ENCODE data around the gene SIRT4. TPM values are rescaled to one million over a fixed set of nuclear protein-coding genes. Genes with fewer than 3 reads are reported as not detected.
A peak's percentile ranks its signal among the peaks of the same experiment; 100 is the strongest.

SIRT4 gene
- total and polyA plus RNA-seq, 2 of the 13 experiments (the other 11 are each of a cell fraction or from before 2014, with no cell fraction given): 3.4 to 5.8 TPM

DNA sequence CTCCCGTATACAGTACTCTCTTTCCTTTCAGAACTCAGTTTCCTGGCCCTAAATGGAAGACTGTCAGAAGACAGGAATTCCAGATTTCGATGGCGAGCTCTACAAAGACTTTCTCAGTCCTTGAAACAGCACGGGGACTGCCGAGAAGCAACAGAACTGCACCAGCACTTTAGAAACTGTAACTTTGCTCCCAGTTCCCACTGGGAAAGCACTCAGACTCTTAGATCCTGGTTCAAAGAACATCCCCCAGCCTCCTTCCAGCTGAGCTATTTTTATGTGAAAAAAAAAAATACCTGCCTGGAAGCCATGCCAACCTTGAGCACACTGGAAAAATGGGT, 38.4 kb upstream of the SIRT4 start:
- WGBS (ENCODE audit: low lambda C conversion rate): 82% methylated on average over 5 of the region's 5 CpGs
- TF ChIP-seq, protein P1, sequence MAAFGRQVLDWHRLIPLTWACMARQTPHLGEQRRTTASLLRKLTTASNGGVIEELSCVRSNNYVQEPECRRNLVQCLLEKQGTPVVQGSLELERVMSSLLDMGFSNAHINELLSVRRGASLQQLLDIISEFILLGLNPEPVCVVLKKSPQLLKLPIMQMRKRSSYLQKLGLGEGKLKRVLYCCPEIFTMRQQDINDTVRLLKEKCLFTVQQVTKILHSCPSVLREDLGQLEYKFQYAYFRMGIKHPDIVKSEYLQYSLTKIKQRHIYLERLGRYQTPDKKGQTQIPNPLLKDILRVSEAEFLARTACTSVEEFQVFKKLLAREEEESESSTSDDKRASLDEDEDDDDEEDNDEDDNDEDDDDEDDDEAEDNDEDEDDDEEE (CRISPR knock-in tag; IDR thresholded peaks at IDR 0.05): no peak
- TF ChIP-seq NR3C1 (CRISPR knock-in tag; IDR thresholded peaks at IDR 0.05) (no peak), ZNF33B (CRISPR knock-in tag; IDR thresholded peaks at IDR 0.05) (no peak), HMGA1 (CRISPR knock-in tag; conservative IDR thresholded peaks at IDR 0.05) (no peak), ARNTL (CRISPR knock-in tag; IDR thresholded peaks at IDR 0.05) (no peak), ZNF788 (CRISPR knock-in tag; IDR thresholded peaks at IDR 0.05; ENCODE audit: borderline replicate concordance) (no peak), RORA (CRISPR knock-in tag; IDR thresholded peaks at IDR 0.05) (no peak), SNRNP70 (IDR thresholded peaks at IDR 0.05; ENCODE audit: low read depth, low read length) (no peak), ZNF354B (CRISPR knock-in tag; IDR thresholded peaks at IDR 0.05) (no peak)
- TF ChIP-seq, protein P2, sequence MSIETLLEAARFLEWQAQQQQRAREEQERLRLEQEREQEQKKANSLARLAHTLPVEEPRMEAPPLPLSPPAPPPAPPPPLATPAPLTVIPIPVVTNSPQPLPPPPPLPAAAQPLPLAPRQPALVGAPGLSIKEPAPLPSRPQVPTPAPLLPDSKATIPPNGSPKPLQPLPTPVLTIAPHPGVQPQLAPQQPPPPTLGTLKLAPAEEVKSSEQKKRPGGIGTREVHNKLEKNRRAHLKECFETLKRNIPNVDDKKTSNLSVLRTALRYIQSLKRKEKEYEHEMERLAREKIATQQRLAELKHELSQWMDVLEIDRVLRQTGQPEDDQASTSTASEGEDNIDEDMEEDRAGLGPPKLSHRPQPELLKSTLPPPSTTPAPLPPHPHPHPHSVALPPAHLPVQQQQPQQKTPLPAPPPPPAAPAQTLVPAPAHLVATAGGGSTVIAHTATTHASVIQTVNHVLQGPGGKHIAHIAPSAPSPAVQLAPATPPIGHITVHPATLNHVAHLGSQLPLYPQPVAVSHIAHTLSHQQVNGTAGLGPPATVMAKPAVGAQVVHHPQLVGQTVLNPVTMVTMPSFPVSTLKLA (IDR thresholded peaks at IDR 0.05): no peak
- TF ChIP-seq, protein P3, sequence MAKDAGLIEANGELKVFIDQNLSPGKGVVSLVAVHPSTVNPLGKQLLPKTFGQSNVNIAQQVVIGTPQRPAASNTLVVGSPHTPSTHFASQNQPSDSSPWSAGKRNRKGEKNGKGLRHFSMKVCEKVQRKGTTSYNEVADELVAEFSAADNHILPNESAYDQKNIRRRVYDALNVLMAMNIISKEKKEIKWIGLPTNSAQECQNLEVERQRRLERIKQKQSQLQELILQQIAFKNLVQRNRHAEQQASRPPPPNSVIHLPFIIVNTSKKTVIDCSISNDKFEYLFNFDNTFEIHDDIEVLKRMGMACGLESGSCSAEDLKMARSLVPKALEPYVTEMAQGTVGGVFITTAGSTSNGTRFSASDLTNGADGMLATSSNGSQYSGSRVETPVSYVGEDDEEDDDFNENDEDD (CRISPR knock-in tag; IDR thresholded peaks at IDR 0.05; ENCODE audit: borderline replicate concordance): no peak
- TF ChIP-seq, protein P4, sequence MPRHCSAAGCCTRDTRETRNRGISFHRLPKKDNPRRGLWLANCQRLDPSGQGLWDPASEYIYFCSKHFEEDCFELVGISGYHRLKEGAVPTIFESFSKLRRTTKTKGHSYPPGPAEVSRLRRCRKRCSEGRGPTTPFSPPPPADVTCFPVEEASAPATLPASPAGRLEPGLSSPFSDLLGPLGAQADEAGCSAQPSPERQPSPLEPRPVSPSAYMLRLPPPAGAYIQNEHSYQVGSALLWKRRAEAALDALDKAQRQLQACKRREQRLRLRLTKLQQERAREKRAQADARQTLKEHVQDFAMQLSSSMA (CRISPR knock-in tag; IDR thresholded peaks at IDR 0.05): no peak
- TF ChIP-seq, protein P5, sequence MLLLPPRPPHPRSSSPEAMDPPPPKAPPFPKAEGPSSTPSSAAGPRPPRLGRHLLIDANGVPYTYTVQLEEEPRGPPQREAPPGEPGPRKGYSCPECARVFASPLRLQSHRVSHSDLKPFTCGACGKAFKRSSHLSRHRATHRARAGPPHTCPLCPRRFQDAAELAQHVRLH (CRISPR knock-in tag; IDR thresholded peaks at IDR 0.05; ENCODE audit: borderline replicate concordance, low read depth): no peak
- TF ChIP-seq, protein P6, sequence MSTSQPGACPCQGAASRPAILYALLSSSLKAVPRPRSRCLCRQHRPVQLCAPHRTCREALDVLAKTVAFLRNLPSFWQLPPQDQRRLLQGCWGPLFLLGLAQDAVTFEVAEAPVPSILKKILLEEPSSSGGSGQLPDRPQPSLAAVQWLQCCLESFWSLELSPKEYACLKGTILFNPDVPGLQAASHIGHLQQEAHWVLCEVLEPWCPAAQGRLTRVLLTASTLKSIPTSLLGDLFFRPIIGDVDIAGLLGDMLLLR (CRISPR knock-in tag; IDR thresholded peaks at IDR 0.05): no peak
- FAIRE-seq (no peak), ATAC-seq (no peak), DNase-seq (ENCODE audit: low spot score) (no peak)
- POLR2A ChIA-PET: interaction anchor here (1.0 to 13.4 kb wide), 6 partner anchors 26 to 62 kb away, joined by 3 to 265 read pairs (median 24); partner anchors contain the start of genes RNU4-1, RNU4-2 and RPLP0
- Histone ChIP-seq H3K4me2 (ENCODE audit: low read depth, low read length) (peak overlapping the region; percentile 85), H3K36me3 (replicated peaks in 1 of 2; ENCODE audit: control insufficient read depth in 1 of 2, insufficient read depth in 2 of 2, low read length in 2 of 2) (no peaks in the 10 kb centered on the region; a peak in 2 of 5 replicates), H3K79me2 (ENCODE audit: insufficient read depth, low read length) (peaks cover 45% of the 10 kb centered on the region), H3K9ac (ENCODE audit: insufficient read depth, low read depth, low read length) (peak overlapping the region; percentile 84; the same call in 1 of the 2 replicates), H3K9me3 (ENCODE audit: low read length) (no peaks in the 10 kb centered on the region), H4K20me1 (ENCODE audit: insufficient read depth, low read length) (peaks cover 3% of the 10 kb centered on the region; the same call in 1 of the 2 replicates), H2AFZ (ENCODE audit: low read length) (no peak overlapping the region), H3K4me1 (ENCODE audit: insufficient read depth, low read length) (peaks cover 90% of the 10 kb centered on the region), H3K27me3 (ENCODE audit: control insufficient read depth in 1 of 2, insufficient read depth in 2 of 2, low read length in 2 of 2) (no peaks in the 10 kb centered on the region), H3K4me3 (replicated peaks in 1 of 3; ENCODE audit: insufficient read depth in 1 of 3, low read depth in 2 of 3, low read length in 3 of 3) (peak overlapping the region in 1 of 3 experiments; percentile 88; a peak in 3 of 6 replicates), H3K27ac (ENCODE audit: extremely low read length, insufficient read depth, low read length) (no peak overlapping the region)
- CTCF ChIA-PET (ENCODE audit: low intra/inter-chr PET ratio, low total read pairs): no interaction called here
- intact Hi-C loops (cut with micrococcal nuclease; ENCODE audit: unreplicated experiment) (no loop called here), in situ Hi-C loops (cut with HindIII; ENCODE audit: extremely low pct_ligation_motif_present, low pct_unique_long_range_greater_than_20kb) (loop anchor here (10.0 kb wide), 1 partner anchor 49 kb away; no protein-coding TSS in a partner anchor)
- no TSS peak for BruUV-seq (replicated peaks)

Measured in HepG2 (cell line).